ENCODE results near the gene TRMT2A.

GRCh38 chr22:20109411-20110358 lies 7.3 kb downstream of the TRMT2A start:
- no peak for TF ChIP-seq CTCF (IDR thresholded peaks at IDR 0.05)
- no peak for TF ChIP-seq POLR2AphosphoS5 (IDR thresholded peaks at IDR 0.05)
- no peak for TF ChIP-seq EP300 (IDR thresholded peaks at IDR 0.05)

Measured in esophagus muscularis mucosa (tissue), 4 donors.